Measurements from ENCODE around the gene DIRAS3.

DIRAS3 gene

GRCh38 chr1:68046885-68047658, 3.4 kb downstream of the DIRAS3 start:
- FAIRE-seq: no peak
- DNase-seq (ENCODE audit: insufficient read length, low spot score): no peak
- TF ChIP-seq, protein P1, sequence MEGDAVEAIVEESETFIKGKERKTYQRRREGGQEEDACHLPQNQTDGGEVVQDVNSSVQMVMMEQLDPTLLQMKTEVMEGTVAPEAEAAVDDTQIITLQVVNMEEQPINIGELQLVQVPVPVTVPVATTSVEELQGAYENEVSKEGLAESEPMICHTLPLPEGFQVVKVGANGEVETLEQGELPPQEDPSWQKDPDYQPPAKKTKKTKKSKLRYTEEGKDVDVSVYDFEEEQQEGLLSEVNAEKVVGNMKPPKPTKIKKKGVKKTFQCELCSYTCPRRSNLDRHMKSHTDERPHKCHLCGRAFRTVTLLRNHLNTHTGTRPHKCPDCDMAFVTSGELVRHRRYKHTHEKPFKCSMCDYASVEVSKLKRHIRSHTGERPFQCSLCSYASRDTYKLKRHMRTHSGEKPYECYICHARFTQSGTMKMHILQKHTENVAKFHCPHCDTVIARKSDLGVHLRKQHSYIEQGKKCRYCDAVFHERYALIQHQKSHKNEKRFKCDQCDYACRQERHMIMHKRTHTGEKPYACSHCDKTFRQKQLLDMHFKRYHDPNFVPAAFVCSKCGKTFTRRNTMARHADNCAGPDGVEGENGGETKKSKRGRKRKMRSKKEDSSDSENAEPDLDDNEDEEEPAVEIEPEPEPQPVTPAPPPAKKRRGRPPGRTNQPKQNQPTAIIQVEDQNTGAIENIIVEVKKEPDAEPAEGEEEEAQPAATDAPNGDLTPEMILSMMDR (IDR thresholded peaks at IDR 0.05; ENCODE audit: insufficient read depth, missing control alignments): no peak

GRCh38 chr1:68046423-68046822, 4.0 kb downstream of the DIRAS3 start:
- TF ChIP-seq, protein P1 (IDR thresholded peaks at IDR 0.05; ENCODE audit: insufficient read depth, missing control alignments): no peak
- no peak for FAIRE-seq
- no peak for DNase-seq (ENCODE audit: insufficient read length, low spot score)

GRCh38 chr1:68045511-68046180, 4.8 kb downstream of the DIRAS3 start:
- DNase-seq (ENCODE audit: insufficient read length, low spot score) (no peak), FAIRE-seq (no peak)
- TF ChIP-seq, protein P1 (IDR thresholded peaks at IDR 0.05; ENCODE audit: insufficient read depth, missing control alignments): no peak

GRCh38 chr1:68043443-68044090, 6.9 kb downstream of the DIRAS3 start:
- TF ChIP-seq, protein P1 (IDR thresholded peaks at IDR 0.05; ENCODE audit: insufficient read depth, missing control alignments): no peak
- FAIRE-seq (no peak), DNase-seq (ENCODE audit: insufficient read length, low spot score) (no peak)

DNA sequence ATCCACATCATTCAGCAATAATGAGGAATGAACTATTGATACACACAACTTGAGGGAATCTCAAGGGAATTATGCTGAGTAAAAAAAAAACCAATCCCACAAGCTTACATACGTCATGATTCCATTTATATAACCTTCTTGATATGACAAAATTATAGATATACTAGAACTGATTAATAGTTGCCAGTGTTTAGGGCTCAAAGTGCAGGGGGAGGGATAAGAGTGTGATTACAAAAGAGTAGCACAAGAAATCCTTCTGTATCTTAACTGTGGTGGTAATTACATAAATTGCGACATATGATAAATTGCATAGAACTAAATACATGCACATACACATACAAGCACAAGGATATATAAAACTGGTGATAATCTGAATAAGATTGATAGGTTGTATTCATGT, 13.5 kb downstream of the DIRAS3 start:
- TF ChIP-seq, protein P1 (IDR thresholded peaks at IDR 0.05; ENCODE audit: insufficient read depth, missing control alignments): no peak
- FAIRE-seq (no peak), DNase-seq (ENCODE audit: insufficient read length, low spot score) (no peak)

GRCh38 chr1:68029444-68029843, 21.0 kb downstream of the DIRAS3 start:
- FAIRE-seq: no peak
- no peak for DNase-seq (ENCODE audit: insufficient read length, low spot score)
- TF ChIP-seq, protein P1 (IDR thresholded peaks at IDR 0.05; ENCODE audit: insufficient read depth, missing control alignments): no peak
